Measurements from ENCODE around the gene CYB5A.
"Not testable (repeated sequence)": the region's sequence is repeated elsewhere in the genome, so short reads cannot be mapped to it uniquely, and the experiment has no call there.

The CYB5A gene

GRCh38 chr18:74292982-74293381, 1.2 kb upstream of the CYB5A start:
- DNase-seq: not testable (repeated sequence)

- no peak for DNase-seq
These were observed 737 bp upstream of the CYB5A start for GRCh38 chr18:74292541-74292858.

GRCh38 chr18:74291472-74291770, 342 bp downstream of the CYB5A start:
- no peak for DNase-seq

GRCh38 chr18:74290794-74291471, 830 bp downstream of the CYB5A start:
- no peak for DNase-seq

- DNase-seq: no peak
These were observed 1.7 kb downstream of the CYB5A start for GRCh38 chr18:74290021-74290420.

GRCh38 chr18:74289137-74289536, 2.6 kb downstream of the CYB5A start:
- no peak for DNase-seq

- no peak for DNase-seq
These were observed 3.0 kb downstream of the CYB5A start for GRCh38 chr18:74288730-74289129.

- DNase-seq: no peak
These were observed 3.7 kb downstream of the CYB5A start for GRCh38 chr18:74288041-74288440.

GRCh38 chr18:74286856-74287255, 4.9 kb downstream of the CYB5A start:
- DNase-seq: no peak

- DNase-seq: no peak
These were observed 5.5 kb downstream of the CYB5A start for GRCh38 chr18:74286106-74286855.

GRCh38 chr18:74285583-74285982, 6.2 kb downstream of the CYB5A start:
- not testable (repeated sequence) for DNase-seq

- DNase-seq: no peak
These were observed 6.8 kb downstream of the CYB5A start for GRCh38 chr18:74284980-74285355.

- no peak for DNase-seq
These were observed 7.4 kb downstream of the CYB5A start for GRCh38 chr18:74284191-74284979.

GRCh38 chr18:74283646-74284045, 8.1 kb downstream of the CYB5A start:
- DNase-seq: no peak

GRCh38 chr18:74282755-74283554, 8.8 kb downstream of the CYB5A start:
- no peak for DNase-seq

GRCh38 chr18:74281980-74282754, 9.6 kb downstream of the CYB5A start:
- no peak for DNase-seq

GRCh38 chr18:74281011-74281979, 10.5 kb downstream of the CYB5A start:
- DNase-seq: no peak

GRCh38 chr18:74278983-74279382, 12.8 kb downstream of the CYB5A start:
- DNase-seq: no peak

GRCh38 chr18:74278058-74278457, 13.7 kb downstream of the CYB5A start:
- no peak for DNase-seq

- peak; percentile 29 for DNase-seq
These were observed 14.5 kb downstream of the CYB5A start for GRCh38 chr18:74277296-74277695.

- no peak for DNase-seq
These were observed 15.2 kb downstream of the CYB5A start for GRCh38 chr18:74276609-74277008.

Data from hematopoietic multipotent progenitor cell treated with erythropoietin and hydrocortisone succinate and interleukin-3 and kit ligand, for 8 days (in vitro differentiated cells).